GM21528 (cell line): ENCODE measurements around the gene ZMIZ2.
"Not testable (repeated sequence)": the region's sequence is repeated elsewhere in the genome, so short reads cannot be mapped to it uniquely, and the experiment has no call there.

Experiments used
- ATAC-seq: cut with Tn5 transposase; IDR thresholded peaks from one replicate; pipeline ENCODE4 v1.9.1; 2021; ENCODE audit warnings: mild to moderate bottlenecking, moderate library complexity; ENCODE audit not compliant: unreplicated experiment, low FRiP score

The ZMIZ2 gene

DNA sequence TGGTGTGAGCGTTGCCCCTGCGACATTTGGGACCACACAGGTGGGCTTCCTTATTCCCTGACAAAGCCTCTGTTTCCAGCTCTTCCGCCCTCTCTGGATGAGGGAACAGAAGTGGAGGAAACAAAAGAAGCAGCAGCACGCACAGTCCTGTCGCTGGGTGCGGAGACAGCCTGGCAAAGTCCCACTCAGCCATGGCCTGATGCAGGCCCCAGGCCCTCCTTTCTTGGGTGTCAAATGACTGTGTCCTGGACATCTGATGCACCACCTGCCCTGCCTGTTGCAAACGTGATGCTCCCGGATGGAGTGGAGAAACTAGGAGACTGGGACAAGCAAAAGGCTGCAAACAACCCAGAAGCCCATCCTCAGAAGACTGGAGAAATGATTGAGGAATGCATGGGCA is 20.7 kb downstream of the ZMIZ2 start:
- no peak for ATAC-seq

DNA sequence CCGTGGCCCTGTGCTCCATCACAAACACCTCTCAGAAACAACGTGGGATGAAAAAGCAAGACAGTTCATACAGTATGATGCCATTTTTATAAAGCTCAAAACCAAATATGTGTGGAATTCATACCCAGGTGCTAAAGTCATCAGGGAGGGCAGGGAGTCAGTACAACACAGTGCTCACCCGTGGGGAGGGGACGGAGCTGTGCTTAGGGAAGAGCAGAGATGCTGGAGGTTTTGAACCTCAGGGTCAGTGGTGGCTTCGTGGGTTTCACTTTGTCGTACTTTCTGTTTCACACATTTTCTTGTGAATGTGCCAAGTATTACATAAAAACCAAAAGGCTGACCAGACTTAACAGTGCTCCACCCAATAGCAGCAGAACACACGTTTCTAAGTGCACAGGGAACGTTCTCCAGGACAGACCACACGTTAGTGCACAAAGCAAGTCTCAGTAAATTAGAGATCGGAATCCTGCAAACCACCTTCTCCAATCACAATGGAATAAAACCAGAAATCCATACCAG is 21.2 kb downstream of the ZMIZ2 start:
- peak; percentile 78 for ATAC-seq

DNA sequence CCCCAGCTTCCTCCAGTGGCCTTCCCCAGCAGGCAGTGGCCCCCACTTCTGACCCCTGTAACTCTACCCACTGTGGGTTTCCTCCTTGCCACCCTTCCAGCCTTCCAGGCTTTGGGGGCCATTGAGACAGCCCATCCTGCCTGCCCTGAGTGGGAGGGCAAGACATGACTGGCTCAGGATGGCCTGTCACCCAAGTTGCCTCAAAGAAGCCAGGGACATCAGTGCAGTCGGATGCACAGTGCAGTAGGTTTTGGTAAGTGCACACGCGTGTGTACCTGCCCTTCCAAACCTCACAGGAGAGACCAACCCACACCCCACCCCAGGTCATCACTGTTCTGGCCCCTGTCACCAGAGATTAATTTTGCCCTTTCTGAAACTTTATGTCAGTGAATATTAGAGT is 22.7 kb downstream of the ZMIZ2 start:
- ATAC-seq, result no peak

DNA sequence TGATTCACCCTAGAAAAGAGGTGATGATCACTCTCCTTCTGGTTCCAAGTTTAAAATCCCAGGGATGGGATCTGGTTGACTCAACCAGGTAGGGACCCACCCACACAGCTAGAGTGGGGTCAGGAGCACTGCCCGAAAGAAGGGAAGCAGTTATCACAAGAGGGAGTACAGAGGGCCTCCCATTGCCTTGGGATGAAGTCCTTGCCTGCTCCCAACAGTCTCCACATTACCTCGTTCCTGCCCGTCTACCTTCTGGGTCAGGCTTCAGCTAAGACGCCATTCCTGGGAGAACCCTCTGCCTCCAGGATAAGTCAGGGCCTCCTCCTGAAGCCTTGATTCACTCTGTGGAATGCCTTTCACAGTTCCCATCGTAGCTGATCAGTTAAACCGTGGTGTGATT is 23.8 kb downstream of the ZMIZ2 start:
- ATAC-seq, result no peak

DNA sequence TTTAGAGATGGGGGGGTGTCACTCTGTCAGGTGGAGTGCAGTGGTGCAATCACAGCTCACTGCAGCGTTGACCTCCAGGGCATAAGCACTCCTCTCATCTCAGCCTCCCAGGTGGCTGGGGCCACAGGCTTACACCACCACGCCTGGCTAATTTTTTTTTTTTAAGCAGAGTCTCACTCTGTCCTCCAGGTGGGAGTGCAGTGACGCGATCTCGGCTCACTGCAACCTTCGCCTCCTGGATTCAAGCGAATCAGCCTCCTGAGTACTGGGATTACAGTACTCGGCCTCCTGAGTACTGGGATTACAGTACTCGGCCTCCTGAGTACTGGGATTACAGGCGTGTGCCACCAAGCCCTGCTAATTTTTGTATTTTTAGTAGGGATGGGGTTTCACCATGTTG is 24.2 kb downstream of the ZMIZ2 start:
- ATAC-seq, result no peak

DNA sequence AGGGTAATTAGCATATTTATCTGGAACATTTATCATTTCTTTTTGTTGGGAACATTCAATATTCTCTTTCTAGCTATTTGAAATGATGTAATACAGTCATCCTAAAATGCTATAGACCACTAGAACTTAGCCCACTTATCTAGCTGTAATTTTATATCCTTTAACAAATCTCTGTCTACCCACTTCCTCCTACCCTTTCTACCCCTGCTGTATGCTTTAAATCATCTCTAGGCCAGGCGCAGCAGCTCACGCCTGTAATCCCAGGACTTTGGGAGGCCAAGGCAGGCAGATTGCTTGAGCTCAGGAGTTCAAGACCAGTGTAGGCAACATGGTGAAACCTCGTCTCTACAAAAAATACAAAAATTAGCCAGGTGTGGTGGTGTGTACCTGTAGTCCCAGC is 25.8 kb downstream of the ZMIZ2 start:
- ATAC-seq, result not testable (repeated sequence)

DNA sequence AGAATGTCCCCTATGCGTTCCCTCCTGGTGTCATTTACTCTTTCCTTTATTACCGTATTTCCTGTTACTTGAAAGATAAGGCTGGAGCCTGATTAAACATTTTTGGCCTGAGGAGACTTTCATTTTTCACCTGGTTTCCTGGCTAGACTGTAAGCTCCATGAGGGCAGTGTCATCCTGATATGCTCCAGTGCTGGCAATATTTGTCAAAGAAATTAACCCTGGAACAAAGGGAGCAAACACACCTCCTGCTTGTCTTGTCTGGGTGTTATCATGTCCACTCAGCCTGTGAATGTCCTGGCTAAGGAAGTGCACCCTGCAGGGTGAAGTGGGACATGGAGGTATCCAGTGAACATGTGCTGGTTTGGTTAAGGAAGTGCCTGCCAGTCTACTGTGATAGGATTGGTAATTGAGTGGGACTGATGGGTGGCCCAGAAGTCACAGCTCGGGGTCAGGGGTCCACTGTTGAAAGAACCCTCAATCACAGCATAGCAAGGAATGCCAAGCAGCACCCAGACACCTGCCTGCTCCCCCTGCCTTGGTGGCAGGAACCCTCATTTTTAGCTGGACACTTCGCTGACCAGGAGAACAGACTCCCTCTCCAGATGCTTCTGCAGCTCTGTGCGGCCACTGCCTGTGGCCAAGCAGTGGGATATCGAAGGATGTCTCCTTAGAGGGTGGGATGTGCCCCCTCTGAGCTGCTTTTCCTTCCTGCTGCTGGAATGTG is 26.9 kb downstream of the ZMIZ2 start:
- no peak for ATAC-seq

DNA sequence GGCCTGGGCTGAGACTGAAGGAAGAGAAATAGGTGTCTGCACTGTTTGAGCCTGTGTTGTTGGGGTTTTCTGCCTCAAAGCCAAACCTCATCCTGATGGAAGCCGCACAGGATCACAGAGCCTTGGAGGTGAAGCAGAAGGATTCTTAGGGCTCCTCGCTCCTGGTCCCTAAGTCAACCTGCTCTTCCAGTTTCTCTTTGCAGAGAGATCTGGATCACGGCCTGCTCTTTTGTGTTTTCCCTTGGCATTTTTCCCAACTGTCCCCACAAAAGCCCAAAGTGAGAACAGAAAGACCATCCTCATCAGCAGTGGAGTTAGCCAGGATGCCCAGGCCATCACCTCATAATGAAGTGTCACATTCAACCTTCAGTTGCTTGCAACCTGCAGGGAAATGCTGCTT is 27.6 kb downstream of the ZMIZ2 start:
- no peak for ATAC-seq

DNA sequence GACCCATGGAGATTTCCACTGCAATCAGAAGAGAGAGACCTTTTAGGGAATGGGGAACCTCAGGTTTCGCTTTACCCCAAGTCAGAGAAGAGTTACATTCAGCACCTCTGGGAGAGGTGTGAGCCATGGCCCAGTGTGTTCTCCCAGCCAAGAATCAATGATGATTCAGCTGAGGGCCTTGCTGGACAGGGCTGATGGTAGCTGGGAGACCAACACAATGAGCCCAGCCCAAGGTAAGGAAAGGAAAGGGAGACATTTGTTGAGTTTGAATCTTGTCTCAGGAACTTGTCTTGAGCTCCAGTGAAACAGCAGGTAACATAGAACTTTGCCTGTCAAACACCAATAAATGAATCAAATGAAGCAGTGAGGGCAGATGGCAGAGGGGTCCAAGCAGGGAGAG is 33.8 kb downstream of the ZMIZ2 start:
- no peak for ATAC-seq

DNA sequence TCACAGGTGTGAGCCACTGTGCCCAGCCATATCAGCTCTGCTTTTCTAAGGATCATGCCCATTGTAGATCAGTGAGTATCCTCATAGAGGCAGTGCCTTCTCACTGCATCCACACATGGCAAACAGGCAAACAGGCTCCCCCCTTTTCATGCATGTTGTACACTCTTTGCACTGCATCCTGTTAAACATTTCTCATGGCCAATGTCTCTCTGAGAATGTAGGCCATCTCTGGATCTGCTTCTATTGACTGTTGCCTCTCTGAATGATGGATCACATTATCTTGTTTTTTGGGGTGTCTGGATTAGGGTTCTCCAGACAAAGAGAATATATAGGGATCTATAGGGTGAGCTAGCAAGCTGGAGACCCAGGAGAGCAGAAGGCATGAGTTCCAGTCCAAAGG is 34.8 kb downstream of the ZMIZ2 start:
- no peak for ATAC-seq

DNA sequence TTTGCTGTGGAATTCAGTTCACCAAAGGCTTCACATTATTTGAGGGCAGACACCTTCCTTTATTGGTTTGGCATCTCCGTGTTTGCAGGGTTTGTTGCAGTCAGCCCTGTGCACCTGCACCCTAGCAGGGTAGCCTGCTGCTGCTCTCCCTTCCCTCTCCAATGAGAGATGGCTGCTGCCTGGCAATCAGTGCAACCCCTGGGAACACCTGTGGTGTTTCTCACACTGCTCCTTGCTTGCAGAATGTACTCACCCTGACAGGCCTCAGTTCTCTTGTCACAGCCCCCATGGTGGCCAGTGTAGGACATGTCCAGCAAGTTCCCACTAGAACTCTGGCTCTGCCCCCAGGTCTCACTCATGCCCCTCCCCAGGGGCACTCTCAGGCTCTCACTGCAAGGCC is 35.7 kb downstream of the ZMIZ2 start:
- no peak for ATAC-seq

DNA sequence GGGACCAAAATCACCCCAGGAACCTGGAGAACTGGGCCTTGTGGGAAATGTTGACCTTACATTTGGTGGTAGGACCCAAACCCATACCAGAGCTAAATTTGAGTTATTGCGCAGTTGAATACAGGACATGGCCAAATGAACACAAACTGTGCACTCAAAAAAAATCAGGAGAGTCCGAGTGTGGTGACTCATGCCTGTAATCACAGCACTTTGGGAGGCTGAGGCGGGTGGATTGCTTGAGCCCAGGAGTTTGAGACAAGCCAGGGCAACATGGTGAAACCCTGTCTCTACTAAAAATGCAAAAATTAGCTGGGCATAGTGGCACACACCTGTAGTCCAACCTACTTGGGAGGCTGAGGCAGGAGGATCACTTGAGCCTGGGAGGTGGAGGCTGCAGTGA is 36.6 kb downstream of the ZMIZ2 start:
- not testable (repeated sequence) for ATAC-seq

DNA sequence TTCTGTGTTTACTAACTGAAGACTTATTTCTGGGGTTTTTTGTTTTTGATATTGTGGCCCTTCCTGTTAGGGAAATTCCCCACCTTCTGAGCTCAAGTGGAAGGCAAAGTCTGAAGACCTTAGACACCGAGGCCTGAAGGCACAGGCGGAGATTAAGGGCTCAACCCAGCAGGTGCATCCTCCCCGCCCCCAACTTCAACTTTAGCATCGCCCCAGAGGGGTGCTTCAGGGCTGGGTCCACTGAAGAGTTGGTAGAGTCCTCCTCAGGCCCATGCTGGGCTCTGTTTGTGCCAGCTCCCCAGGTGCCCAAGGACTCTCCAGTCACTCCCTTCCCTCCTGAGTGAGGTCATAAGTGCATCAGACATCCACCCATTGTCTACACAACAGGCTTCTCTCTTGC is 38.4 kb downstream of the ZMIZ2 start:
- ATAC-seq, result no peak

DNA sequence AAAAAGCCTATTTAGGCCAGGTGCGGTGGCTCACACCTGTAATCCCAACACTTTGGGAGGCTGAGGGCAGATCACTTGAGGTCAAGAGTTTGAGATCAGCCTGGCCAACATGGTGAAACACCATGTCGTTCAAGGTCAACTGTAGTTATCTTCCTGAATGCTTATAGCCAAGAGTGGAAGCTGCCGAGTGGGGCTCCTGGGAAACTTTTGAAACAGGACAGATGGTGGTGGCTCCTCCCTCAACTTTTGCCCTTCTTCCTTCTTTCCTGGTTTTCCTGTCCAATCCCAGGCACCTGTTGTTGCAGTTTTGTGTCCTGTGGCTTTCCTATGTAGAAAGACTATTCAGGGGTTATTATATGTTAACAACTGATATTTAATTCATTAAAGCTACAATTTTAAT is 39.1 kb downstream of the ZMIZ2 start:
- no peak for ATAC-seq

DNA sequence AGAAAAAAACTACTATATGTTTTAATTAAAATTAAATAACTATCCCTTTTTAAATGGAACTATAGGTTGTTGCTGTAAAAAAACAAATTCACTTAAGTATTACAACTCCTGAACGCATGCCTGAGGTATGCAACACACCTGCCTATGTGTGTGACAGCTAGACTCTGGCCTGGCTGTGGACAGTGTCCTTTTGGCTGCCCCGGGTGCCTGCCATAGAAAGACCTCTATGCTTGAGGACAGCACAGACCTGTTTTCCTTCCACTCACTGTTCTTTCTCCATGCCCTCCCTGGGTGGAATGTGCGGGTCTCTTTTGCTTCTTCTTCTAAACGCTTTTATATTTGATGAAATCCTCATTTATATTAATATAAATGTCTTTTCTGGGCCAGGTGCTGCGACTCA is 41.3 kb downstream of the ZMIZ2 start:
- no peak for ATAC-seq

DNA sequence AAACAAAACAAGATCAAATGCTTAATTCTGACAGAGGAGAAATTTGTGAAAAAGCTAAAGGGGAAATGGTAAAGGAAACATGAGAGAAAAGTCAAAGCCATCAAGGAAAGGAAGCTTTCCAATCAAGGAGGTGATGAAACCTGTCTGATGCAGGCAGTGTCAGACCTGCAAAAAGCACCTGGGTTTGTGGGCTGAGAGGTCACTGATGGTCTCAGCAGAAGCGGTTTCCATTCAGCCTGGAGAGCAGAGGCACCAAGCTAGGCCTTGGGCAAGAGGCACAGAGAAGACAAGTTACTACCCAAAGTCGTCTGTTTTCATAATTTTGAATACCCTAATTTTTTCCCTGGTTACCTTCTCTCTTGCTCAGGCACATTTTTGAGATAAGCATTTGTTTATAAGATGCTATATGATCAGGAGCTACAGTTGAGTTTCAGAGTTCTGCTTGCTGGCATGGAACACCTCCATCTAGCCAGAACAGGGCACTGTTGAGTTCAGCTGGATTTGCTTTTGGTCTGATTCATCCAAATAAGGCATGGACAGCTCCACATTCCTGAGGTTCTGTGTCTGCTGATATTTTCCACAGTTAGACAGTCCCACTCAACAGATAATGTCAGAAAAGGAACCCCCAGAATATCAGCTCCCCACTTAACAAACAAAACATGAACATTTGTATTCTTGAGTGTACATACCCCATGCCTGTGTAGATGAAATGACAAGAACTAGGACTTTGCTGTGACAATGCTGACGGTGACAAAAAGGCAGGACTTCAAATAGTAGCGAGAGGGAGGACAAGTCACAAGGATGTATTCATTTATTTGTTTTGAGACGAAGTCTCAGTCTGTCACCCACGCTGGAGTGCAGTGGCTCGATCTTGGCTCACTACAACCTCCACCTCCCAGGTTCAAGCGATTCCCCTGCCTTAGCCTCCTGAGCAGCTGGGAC is 42.9 kb downstream of the ZMIZ2 start:
- no peak for ATAC-seq

DNA sequence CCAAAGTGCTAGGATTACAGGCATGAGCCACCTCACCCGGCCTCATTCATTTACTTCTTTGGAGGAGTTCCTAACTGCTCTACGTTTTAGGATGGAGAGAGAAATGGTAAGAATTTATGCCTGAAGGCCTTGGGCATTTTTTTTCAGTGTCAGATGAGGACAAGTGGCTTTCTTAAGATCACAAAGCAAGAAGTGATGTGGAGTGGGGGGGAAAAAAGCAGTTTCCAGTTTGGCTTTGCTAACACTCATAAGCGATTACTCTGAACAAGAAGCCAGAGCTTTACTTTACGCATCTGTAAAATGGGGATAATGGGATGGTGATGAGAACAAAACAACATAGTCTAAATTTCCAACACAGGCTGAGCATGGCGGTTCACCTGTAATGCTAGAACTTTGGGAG is 45.3 kb downstream of the ZMIZ2 start:
- no peak for ATAC-seq

DNA sequence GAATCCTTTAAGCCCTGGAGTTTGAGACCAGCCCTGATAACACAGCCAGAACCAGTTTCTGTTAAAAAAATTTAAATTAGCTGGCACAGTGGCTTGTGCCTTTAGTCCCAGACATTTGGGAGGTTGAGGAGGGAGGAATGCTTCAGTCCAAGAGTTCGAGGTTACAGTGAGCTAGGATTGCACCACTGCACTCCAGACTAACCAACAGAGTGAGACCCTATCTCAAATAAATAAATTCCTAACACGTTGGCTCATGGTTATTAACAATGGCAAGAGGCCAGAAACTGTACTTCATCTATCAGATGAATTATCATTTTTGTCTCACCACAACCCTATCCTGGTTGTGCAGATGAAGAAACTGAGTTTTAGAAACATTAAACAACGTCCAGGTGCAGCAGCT is 45.7 kb downstream of the ZMIZ2 start:
- ATAC-seq, result no peak

DNA sequence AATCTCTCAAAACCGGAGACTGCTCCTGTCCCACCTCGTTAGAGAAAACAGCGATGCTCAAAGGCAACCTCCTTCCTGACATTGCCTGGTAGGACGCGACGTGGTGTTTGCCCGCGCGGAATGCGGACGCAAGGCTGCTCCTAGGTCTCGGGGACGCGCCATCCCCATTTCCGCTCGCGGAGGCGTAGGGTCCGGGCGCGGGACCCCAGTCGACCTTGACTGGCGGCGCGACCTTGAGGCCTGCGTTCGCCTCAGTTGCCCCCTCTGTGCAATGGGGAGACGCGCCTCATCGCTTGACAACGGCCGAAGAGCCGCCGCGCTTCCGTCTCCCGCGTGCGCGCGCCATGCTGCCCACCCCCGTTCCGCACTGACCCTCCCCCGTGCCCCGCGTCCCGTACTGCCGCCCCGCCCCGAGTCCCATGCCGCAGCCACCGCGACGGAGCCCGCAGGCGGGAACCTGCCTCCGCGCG is 47.4 kb downstream of the ZMIZ2 start:
- peak; percentile 37 for ATAC-seq

DNA sequence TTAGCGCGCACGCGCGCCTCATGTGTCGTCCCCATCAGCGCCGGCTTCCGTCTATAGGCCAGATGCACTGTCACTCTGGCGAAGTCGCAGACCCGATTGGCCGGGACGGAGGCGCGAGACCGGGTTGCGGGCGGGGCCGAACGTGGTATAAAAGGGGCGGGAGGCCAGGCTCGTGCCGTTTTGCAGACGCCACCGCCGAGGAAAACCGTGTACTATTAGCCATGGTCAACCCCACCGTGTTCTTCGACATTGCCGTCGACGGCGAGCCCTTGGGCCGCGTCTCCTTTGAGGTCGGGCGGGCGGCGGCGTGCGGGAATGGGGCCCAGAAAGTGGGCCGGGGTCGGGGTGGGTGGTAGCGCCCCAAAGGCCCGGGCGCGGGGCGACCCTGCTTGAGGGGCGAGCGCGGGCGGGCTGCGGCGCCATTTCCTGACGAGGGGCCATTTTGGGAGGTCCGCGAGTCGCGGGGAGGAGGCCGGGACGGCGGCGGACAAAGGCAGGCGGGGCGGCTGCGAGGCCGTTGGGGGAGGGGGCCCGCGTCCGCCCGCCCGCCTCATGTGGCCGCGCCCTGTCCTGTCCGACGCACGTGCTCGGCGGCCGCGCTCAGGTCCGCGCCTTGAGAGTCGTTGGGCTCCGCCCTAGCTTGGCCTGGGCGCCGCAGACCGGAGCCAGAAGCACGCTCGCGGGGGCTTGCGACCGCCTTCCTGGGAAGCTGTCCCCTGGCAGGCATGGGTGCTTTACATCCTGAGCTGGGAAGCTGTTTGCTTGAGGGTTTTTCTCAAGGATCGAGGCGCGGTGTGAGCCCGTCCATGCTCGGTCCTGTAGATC is 48.1 kb downstream of the ZMIZ2 start, which contains the start of gene PPIA:
PPIA (plus strand) TSS at position 178 of the 825 bp plus-strand sequence; CDS start at position 222, 44 bp downstream.
- peak; percentile 87 for ATAC-seq
